ENCODE measurements around the gene CYP27C1.

DNA sequence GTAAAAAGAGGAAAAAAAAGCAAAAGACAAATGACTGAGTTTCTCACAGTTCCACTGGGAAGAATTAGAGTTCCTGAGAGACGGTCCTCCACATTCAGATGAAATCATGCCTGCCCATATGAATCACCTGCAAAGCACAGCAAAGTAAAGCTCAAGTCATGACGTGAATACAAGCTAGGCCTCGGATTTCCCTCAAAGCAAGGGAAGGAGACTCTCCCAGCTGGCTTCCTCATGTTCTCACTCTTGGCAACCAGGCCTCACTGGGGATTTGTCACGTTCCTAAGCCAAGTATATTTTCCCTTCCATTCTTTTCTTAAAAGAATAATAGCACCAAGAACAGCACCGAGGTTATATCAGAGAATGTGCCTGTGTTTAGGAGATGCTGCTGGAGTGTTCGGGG lies 47.0 kb downstream of the CYP27C1 start:
- no peak for TF ChIP-seq POLR2A (IDR thresholded peaks at IDR 0.05)
- TF ChIP-seq, protein P1, sequence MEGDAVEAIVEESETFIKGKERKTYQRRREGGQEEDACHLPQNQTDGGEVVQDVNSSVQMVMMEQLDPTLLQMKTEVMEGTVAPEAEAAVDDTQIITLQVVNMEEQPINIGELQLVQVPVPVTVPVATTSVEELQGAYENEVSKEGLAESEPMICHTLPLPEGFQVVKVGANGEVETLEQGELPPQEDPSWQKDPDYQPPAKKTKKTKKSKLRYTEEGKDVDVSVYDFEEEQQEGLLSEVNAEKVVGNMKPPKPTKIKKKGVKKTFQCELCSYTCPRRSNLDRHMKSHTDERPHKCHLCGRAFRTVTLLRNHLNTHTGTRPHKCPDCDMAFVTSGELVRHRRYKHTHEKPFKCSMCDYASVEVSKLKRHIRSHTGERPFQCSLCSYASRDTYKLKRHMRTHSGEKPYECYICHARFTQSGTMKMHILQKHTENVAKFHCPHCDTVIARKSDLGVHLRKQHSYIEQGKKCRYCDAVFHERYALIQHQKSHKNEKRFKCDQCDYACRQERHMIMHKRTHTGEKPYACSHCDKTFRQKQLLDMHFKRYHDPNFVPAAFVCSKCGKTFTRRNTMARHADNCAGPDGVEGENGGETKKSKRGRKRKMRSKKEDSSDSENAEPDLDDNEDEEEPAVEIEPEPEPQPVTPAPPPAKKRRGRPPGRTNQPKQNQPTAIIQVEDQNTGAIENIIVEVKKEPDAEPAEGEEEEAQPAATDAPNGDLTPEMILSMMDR (IDR thresholded peaks at IDR 0.05) = no peak

All from thyroid gland (tissue), 4 donors.